Panc1 (cell line): Measurements from ENCODE around the gene CDCA7L. TPM values are rescaled to one million over a fixed set of nuclear protein-coding genes. Genes with fewer than 3 reads are reported as not detected.
A peak's percentile ranks its signal among the peaks of the same experiment; 100 is the strongest.

Source experiments
- ATAC-seq: fragments of 200-7000 bp; cut with Tn5 transposase; 2 replicates; pipeline ENCODE4 v1.9.1; 2020; ENCODE audit warnings: mild to moderate bottlenecking, moderate library complexity
- BruUV-seq: library from RNA; stranded (reverse); fragments of 400-500 nt; replicated peaks from 2 replicates; lab custom pipeline; 2021; lab: Mats Ljungman, UMichigan
- CTCF ChIA-PET: fragments of 300-600 bp; sonication (Branson Sonifier 250); formaldehyde crosslinking; loops from one replicate; lab custom pipeline; 2022; ENCODE audit warnings: antibody characterized with exemption; lab: Charles Lee
- POLR2A ChIA-PET: fragments of 300-600 bp; sonication (Branson Sonifier 250); formaldehyde crosslinking; loops from one replicate; lab custom pipeline; 2022; ENCODE audit warnings: antibody characterized with exemption; lab: Charles Lee
- DNase-seq: peaks from one replicate; pipeline ENCODE4 v3.0.0-alpha.2; 2010; ENCODE audit warnings: low read depth, low spot score
- H3K27ac ChIP-seq: 2 replicates; pipeline ENCODE4 v1.5.1; 2011; ENCODE audit warnings: mild to moderate bottlenecking, low read length, inconsistent platforms
- H3K27me3 ChIP-seq: fragments of 200-500 bp; sonication (Bioruptor generic); 2 replicates; pipeline ENCODE4 v1.6.0; 2014; ENCODE audit warnings: low read length, inconsistent platforms; ENCODE audit not compliant: control insufficient read depth, insufficient read depth
- H3K36me3 ChIP-seq: fragments of 200-500 bp; sonication (Bioruptor generic); 2 replicates; pipeline ENCODE4 v1.5.1; 2014; ENCODE audit warnings: inconsistent platforms, mild to moderate bottlenecking, low read length, moderate library complexity; ENCODE audit not compliant: control insufficient read depth, insufficient read depth
- H3K4me1 ChIP-seq: 2 replicates; pipeline ENCODE4 v1.5.1; 2011; ENCODE audit warnings: inconsistent platforms, mild to moderate bottlenecking, low read length, moderate library complexity; ENCODE audit not compliant: control insufficient read depth, insufficient read depth
- H3K4me3 ChIP-seq, 2 experiments: 2 replicates each; pipeline ENCODE4 v1.5.1; 2011 to 2012; ENCODE audit warnings: low read depth in 2 of 2, low read length in 2 of 2, mild to moderate bottlenecking in 2 of 2, inconsistent platforms in 1 of 2, moderate library complexity in 1 of 2
- H3K9me3 ChIP-seq: fragments of 200-500 bp; sonication (Bioruptor generic); 2 replicates; pipeline ENCODE4 v1.5.1; 2014; ENCODE audit warnings: low read depth, mild to moderate bottlenecking, inconsistent platforms, low read length, moderate library complexity; ENCODE audit not compliant: control insufficient read depth, insufficient read depth
- CTCF ChIP-seq: fragments of 450-650 bp; IDR thresholded peaks from 2 replicates; pipeline ENCODE4 v1.5.1; 2017; ENCODE audit warnings: mild to moderate bottlenecking
- POLR2AphosphoS5 ChIP-seq: IDR thresholded peaks from 2 replicates; pipeline ENCODE4 v1.6.1; 2012; ENCODE audit warnings: mild to moderate bottlenecking, low read depth, low read length, moderate library complexity
- REST ChIP-seq, 2 experiments: IDR thresholded peaks; 2 replicates each; pipeline ENCODE4 v1.6.1; 2011 to 2012; ENCODE audit warnings: low read depth in 2 of 2, control low read depth in 1 of 2, low read length in 1 of 2, mild to moderate bottlenecking in 1 of 2, moderate library complexity in 1 of 2; ENCODE audit not compliant: insufficient read depth in 1 of 2
- SIN3A ChIP-seq: IDR thresholded peaks from 2 replicates; pipeline ENCODE4 v1.6.1; 2012; ENCODE audit warnings: low read depth, mild to moderate bottlenecking, low read length, moderate library complexity, borderline replicate concordance; ENCODE audit not compliant: insufficient read depth
- TCF7L2 ChIP-seq: IDR thresholded peaks from 2 replicates; pipeline ENCODE4 v1.6.1; 2011; ENCODE audit warnings: mild to moderate bottlenecking, low read depth, low read length, inconsistent platforms
- in situ Hi-C: cut with HindIII; loops from 2 replicates; pipeline ENCODE4 v1.10.0; 2016; ENCODE audit warnings: low sequenced_read_pairs, low pct_unique_long_range_greater_than_20kb
- intact Hi-C: fragments of 100-400 bp; cut with micrococcal nuclease; formaldehyde crosslinking; loops from one replicate; pipeline ENCODE4 v1.10.0; 2022; ENCODE audit not compliant: unreplicated experiment
- total RNA-seq: library from RNA; stranded (reverse); gene quantifications from one replicate; pipeline ENCODE4 v1.2.1, GENCODE V29; 2021; ENCODE audit not compliant: unreplicated experiment

CDCA7L gene
- total RNA-seq, 1 experiment from 2014 or later = 46.1 TPM

DNA sequence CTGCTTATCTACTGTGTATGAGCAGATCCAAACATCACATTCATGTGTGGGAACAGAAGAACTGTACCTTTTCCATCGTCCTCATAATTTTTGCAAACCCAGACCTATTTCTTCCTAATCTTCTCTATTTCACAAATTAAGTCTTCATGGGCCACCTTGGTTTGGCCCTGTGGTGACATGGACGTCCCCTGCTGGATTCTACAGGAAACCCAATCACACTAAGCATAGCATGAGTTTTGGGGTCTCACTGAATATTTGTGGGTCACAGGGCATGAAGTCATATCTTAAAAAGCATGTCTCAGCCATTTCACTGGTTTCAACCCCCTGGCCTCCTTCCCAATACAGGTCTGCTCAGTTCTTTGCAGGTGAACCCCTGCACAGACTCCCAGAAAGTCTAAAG lies 35.8 kb upstream of the CDCA7L start:
- POLR2A ChIA-PET = no interaction called here
- Histone ChIP-seq H3K9me3 (no peaks in the 10 kb centered on the region), H3K4me1 (no peaks in the 10 kb centered on the region), H3K36me3 (no peaks in the 10 kb centered on the region), H3K27me3 (no peaks in the 10 kb centered on the region), H3K4me3 (no peak overlapping the region), H3K27ac (no peak overlapping the region)
- no peak for DNase-seq
- in situ Hi-C loops (no loop called here), intact Hi-C loops (no loop called here)
- TF ChIP-seq POLR2AphosphoS5 (no peak), TCF7L2 (no peak), REST (IDR thresholded peaks at IDR 0.05; ENCODE audit: insufficient read depth in 1 of 2, low read depth in 2 of 2, low read length in 1 of 2) (no peak), CTCF (peak; percentile 9; the same call in 1 of the 2 replicates)
- CTCF ChIA-PET = no interaction called here
- no TSS peak for BruUV-seq
- no peak for ATAC-seq

GRCh38 chr7:21980926-21981500 lies 35.3 kb upstream of the CDCA7L start:
- ChIA-PET CTCF (no interaction called here), POLR2A (no interaction called here)
- TF ChIP-seq TCF7L2 = no peak
- TF ChIP-seq SIN3A = no peak
- no peak for TF ChIP-seq CTCF
- no peak for TF ChIP-seq REST (IDR thresholded peaks at IDR 0.05; ENCODE audit: insufficient read depth in 1 of 2, low read depth in 2 of 2, low read length in 1 of 2)
- TF ChIP-seq POLR2AphosphoS5 = no peak
- Histone ChIP-seq H3K36me3 (no peaks in the 10 kb centered on the region), H3K4me1 (no peaks in the 10 kb centered on the region), H3K9me3 (no peaks in the 10 kb centered on the region), H3K27me3 (no peaks in the 10 kb centered on the region), H3K4me3 (no peak overlapping the region), H3K27ac (no peak overlapping the region)
- ATAC-seq = no peak
- DNase-seq = no peak
- BruUV-seq = no TSS peak
- in situ Hi-C loops = no loop called here
- intact Hi-C loops = no loop called here
